OCI-LY7 (cell line): Measurements from ENCODE around the gene ILDR2.

ENCODE experiments used
- EZH2phosphoT487 ChIP-seq: fragments of 200-600 bp; sonication (generic); IDR thresholded peaks from 2 replicates; pipeline ENCODE4 v1.6.1; 2018; ENCODE audit warnings: low read depth, borderline replicate concordance, mild to moderate bottlenecking, mixed run types, antibody characterized with exemption, low read length, moderate library complexity, mixed read lengths
- TF ChIP-seq, protein P1 (sequence below): fragments of 200-600 bp; sonication (generic); conservative IDR thresholded peaks from 2 replicates; pipeline ENCODE4 v1.5.1; 2014; ENCODE audit warnings: mild to moderate bottlenecking, antibody characterized with exemption, low read length, moderate library complexity, mixed read lengths

- TF ChIP-seq, protein P1, sequence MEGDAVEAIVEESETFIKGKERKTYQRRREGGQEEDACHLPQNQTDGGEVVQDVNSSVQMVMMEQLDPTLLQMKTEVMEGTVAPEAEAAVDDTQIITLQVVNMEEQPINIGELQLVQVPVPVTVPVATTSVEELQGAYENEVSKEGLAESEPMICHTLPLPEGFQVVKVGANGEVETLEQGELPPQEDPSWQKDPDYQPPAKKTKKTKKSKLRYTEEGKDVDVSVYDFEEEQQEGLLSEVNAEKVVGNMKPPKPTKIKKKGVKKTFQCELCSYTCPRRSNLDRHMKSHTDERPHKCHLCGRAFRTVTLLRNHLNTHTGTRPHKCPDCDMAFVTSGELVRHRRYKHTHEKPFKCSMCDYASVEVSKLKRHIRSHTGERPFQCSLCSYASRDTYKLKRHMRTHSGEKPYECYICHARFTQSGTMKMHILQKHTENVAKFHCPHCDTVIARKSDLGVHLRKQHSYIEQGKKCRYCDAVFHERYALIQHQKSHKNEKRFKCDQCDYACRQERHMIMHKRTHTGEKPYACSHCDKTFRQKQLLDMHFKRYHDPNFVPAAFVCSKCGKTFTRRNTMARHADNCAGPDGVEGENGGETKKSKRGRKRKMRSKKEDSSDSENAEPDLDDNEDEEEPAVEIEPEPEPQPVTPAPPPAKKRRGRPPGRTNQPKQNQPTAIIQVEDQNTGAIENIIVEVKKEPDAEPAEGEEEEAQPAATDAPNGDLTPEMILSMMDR, result no peak
- no peak for TF ChIP-seq EZH2phosphoT487
Measured at GRCh38 chr1:166969074-166969677, 6.2 kb downstream of the ILDR2 start.
